HG03064 (cell line): Measurements from ENCODE around the gene HHIPL1.

ENCODE experiments used
- ATAC-seq: cut with Tn5 transposase; IDR thresholded peaks from one replicate; pipeline ENCODE4 v1.9.1; 2021; ENCODE audit warnings: low read depth; ENCODE audit not compliant: unreplicated experiment

HHIPL1 gene

DNA sequence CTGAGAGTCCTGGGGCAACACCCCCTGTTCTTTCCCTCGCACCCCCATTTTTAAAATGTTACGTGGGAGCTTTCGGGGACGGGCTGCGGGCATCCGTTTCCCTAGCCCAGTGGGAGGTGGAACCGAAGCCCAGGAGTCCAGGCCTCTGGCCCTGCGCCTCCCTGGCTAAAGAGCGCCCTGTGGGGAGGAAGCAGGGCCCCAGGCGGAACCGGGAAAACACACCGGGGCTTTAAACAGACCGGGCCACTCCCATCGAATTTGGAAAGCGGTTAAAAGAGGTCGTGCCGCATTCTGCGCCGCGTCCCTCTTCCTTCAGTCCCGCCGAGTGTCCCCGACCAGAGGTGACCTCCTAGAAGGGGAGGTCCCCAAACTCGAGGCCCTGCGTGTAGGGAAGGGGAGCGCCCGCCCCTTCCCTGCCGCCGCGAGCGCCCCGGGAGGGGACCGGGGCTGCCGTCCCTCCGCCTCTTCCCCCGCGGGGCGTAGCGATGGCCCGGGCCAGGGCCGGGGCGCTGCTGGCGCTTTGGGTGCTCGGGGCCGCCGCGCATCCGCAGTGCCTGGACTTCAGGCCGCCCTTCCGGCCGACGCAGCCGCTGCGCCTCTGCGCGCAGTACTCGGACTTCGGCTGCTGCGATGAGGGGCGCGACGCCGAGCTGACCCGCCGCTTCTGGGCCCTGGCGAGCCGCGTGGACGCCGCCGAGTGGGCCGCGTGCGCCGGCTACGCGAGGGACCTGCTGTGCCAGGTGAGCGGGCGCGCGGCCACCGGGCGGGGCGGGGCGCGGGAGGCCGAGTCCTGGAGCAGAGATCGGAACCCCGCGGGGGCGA, at the start of gene HHIPL1:
Gene HHIPL1 (plus strand): TSS at position 407 of the 822 bp plus-strand sequence. CDS start 79 bp downstream, at position 486.
- ATAC-seq, result no peak

GRCh38 chr14:99595524-99595923, 49.4 kb upstream of the HHIPL1 start:
- no peak for ATAC-seq

DNA sequence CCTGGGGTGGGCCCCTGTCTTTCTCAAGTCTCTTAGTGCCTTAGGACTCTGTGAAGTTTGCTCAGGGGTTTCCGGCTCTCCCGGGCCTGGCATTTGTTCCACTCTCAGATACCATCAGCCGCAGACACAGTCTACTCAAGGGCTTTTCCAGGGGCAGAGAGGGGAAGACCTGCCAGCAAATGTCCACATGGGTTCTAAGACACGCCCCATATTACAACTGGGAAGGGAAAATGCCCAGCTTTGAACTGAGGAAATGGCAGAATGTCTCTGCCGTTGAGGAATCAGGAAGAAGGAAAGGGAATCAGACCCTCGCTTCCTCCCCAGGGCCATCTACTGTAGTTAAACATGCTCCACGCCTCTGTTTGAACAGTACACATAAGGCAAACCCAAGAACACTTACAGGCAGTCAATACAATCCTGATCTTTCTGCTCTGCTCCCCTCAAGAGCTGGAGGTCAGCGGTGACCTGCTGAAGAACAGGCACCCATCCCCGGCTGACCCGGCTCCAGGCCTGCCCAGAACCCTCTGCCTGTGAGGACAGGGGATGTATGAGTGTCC, 48.8 kb upstream of the HHIPL1 start:
- no peak for ATAC-seq

DNA sequence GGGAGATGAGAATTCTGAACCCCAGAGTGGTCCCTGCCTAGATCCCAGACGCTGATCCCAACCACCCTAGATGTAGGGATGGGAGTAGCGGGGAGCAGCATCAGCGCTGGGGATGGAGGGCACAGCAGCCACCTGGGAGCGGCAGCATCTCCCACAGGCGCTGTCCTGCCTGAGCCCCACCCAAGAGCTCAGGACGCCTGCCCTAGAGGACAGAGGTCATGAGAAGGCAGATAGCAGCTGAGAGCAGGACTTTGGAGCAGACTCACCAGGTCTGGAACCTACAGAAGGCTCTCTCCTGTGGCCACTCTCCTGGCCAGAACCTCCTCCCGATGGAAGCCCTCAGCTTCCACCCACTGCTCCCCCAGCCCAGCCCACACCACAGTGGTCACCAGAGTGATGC, 48.2 kb upstream of the HHIPL1 start:
- ATAC-seq, result no peak

- no peak for ATAC-seq
These were observed 46.9 kb upstream of the HHIPL1 start for GRCh38 chr14:99597911-99598600.

GRCh38 chr14:99598774-99599173, 46.2 kb upstream of the HHIPL1 start:
- ATAC-seq, result no peak

DNA sequence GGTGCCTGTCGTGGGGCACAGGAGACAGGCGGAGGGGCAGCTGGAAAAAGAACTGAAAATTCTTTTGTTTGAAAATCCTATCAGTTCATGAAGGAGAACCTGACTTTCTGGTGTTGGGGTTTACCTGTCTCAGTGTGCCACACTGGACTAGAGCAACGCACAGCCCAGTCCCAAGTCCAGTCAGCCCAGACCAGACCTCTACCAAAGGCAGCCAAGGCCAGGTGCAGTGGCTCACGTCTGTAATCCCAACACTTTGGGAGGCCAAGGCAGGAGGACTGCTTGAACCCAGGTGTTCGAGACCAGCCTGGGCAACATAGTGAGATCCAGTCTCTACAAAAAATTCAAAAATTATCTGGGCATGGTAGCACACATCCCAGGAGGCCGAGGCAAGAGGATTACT, 45.5 kb upstream of the HHIPL1 start:
- ATAC-seq, result no peak

DNA sequence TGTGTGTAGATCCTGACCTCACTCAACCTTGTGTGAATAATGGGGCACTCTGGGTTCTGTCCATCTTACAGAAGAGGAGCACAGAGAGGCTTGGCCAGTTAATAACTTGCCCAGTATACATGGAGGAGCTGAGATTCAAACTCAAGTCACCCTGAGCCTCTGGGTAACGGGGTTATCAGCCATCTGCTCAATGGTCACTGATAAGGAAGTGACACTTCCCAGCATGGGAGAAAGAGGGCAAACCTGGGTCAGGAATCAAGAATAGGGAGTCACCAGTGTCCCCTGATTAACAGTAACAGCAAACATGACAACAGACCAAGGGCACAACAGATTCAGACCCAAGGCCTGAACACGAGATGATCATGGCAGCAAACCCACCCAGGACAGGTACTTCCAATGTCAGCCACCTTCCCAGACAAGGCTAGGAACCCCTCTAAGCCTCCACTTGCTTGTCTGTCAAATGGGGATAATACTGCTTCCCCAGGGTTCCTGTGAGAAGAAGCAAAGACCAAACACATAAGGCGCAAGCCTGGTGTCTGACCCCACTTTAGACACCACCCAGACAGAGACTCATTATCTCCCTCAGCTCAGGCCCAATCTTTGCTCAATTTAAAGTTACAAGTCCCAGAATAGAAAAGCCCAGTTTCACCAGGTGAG, 44.6 kb upstream of the HHIPL1 start:
- no peak for ATAC-seq

- ATAC-seq, result no peak
These were observed 43.5 kb upstream of the HHIPL1 start for GRCh38 chr14:99601361-99601831.

GRCh38 chr14:99602054-99602787, 42.7 kb upstream of the HHIPL1 start:
- ATAC-seq, result no peak

DNA sequence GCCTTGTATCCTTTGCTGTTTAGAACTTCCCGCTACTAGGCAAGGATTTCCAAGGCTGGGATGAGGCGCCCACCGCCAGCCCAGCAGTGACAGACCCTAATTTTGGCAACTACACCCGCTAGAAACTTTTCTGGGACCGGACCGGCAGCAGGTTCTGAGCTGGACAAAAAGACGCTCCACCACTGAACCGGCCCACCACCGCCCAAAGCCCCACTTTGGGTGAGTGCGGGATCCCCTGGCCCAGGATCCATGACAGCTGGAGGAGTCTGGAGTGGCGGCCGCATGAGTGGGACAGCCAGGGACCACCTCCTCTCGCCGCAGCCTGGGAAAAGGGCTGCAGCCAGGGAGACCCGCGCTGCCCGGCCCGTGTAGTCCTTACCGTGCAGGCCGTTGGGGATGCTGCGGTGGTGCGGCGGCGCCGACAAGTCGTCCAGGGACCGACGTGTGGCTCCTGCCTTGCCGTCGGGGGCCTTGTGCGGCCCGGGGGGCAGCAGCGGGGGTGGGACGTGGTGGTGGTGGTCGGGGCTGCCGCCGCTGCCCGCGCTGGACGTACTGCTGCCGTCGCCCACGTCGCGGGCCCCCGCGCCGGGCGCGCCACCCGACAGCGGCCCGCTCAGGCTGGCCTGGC, 42.0 kb upstream of the HHIPL1 start:
- ATAC-seq, result no peak

DNA sequence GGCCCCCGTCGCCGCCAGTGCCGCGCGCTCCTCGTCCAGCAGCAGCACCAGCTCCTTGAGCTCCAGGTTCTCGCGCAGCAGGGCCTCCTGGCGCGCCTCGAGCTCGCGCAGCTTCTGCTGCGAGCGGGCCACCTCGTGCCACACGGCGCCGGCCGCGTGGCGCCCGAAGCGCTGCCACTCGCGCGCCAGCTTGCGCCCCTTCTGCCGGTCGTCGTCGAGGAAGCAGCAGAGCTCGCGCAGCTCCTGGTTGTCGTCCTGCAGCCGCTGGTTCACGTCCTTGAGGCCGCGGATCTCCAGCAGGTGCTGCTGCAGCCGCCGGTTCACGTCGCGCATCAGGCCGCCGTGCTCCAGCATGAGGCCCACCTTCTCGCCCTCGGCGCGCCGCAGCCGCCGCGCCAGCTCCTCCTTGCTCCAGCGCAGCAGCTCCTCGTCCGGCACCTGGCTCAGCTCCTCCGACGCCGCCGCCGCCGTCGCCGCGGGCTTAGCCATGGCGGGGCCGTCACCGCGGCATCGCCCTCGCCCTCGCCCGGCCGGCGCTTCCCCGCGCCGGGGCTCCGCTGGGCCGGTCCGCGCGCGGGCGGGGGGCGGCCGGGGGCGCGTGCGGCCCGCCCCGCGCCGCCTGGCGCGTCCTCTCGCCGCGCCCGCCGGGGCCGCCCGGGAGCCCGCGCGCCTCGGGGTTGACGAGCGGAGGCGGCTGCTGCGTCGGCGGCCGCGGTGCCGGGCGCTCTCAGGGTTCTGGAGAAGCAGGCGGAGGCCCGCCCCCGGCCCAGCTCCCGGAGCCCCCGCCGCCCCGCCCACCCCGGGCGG, 41.3 kb upstream of the HHIPL1 start, which contains the start of gene CCDC85C:
Gene CCDC85C (minus strand): TSS at position 737 of the 807 bp plus-strand sequence. CDS start 248 bp downstream, at position 489.
- ATAC-seq, result no peak

DNA sequence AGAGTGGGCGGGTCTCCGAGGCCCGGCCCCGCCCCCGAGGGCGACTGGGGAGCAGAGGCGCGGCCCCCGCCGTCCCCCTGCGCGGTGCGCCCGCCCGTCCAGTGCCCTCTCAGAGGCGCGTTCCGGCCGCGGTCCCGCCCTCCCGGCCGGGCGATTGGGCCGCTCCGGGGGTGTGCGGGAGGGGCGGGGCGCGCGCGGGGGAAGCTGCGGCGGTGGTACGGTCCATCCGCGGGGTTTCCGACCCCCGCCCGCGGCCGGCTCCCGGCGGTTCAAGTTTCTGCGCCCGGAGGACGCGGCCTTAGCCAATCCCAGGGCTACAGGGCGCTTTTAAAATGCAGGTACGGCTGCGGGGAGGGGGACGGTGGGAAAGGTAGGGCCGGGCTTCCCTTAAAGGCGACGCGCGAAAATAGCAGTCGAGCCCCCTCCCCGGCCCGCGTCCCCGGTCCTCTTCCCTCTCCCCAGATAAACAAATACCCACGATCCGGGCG, 40.6 kb upstream of the HHIPL1 start:
- ATAC-seq, result peak; percentile 95

- ATAC-seq, result peak; percentile 23
These were observed 40.1 kb upstream of the HHIPL1 start for GRCh38 chr14:99604766-99605298.

- ATAC-seq, result no peak
These were observed 39.5 kb upstream of the HHIPL1 start for GRCh38 chr14:99605299-99605961.

DNA sequence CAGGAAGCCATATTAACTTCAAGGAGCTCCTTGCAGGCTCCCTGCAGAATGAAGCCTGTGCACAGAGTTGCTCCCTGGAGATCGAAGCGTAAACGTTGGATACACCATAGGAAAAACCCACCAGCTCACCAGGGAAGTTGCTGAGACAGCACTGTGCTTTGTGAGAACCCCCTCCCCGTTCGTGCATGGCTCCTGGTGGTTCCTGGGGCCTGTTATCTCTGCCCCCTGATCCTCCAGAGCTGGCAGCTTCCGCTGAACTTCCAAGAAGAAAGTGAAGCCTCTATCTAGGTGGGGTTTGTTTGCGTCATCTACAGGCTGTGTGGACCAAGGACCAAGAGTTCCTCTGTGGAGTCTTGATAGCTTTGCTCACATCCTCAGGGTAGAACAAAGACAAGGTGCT, 38.6 kb upstream of the HHIPL1 start:
- ATAC-seq, result no peak

DNA sequence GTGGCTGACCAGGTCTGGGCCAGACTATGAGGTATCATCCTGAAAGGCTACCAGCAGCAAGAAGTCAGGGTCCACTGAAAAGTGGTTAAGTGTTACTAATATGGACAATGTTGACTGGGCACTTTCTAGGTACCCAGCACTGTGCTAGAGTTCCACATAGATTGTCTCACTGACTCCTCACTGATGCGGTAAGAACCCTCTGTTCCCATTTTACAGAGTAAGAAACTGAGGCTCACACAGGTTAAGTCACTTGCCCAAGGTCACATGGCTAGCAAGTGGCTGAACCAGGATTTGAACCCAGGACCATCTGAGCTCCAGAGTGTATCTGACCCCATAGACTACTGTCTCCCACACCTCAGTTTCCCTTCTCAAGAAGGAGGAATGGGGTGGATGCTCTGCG, 36.3 kb upstream of the HHIPL1 start:
- no peak for ATAC-seq
